ENCODE measurements around the gene IGSF9B.

DNA sequence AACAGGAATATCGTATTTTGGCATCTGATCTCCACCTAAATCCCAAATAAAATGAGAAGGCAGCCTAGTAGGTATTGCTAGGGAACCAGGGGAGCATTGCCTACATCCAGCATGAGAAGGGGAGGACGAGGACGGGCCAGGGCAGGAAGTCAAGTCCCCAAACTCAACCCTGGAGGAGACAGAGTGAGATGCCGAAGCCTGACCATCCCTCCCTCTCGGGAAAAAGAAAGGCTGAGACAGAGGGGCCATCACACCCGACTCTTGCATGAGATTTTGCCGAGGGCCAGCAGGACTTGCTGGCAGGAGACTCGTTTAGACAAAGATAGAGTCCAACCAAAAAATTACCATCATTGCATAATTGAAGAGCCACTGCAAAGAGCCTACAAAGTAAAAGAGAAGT is 61.2 kb downstream of the IGSF9B start:
- TF ChIP-seq, protein P1, sequence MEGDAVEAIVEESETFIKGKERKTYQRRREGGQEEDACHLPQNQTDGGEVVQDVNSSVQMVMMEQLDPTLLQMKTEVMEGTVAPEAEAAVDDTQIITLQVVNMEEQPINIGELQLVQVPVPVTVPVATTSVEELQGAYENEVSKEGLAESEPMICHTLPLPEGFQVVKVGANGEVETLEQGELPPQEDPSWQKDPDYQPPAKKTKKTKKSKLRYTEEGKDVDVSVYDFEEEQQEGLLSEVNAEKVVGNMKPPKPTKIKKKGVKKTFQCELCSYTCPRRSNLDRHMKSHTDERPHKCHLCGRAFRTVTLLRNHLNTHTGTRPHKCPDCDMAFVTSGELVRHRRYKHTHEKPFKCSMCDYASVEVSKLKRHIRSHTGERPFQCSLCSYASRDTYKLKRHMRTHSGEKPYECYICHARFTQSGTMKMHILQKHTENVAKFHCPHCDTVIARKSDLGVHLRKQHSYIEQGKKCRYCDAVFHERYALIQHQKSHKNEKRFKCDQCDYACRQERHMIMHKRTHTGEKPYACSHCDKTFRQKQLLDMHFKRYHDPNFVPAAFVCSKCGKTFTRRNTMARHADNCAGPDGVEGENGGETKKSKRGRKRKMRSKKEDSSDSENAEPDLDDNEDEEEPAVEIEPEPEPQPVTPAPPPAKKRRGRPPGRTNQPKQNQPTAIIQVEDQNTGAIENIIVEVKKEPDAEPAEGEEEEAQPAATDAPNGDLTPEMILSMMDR (IDR thresholded peaks at IDR 0.05) = no peak
- no peak for TF ChIP-seq EZH2 (IDR thresholded peaks at IDR 0.05)
- no peak for TF ChIP-seq EZH2phosphoT487 (IDR thresholded peaks at IDR 0.05)

All from neural progenitor cell (in vitro differentiated cells).